WTC11 (cell line): ENCODE measurements around the gene CCDC88B. TPM values are rescaled to one million over a fixed set of nuclear protein-coding genes. Genes with fewer than 3 reads are reported as not detected.

ENCODE experiments used
- ATAC-seq: fragments of 200-7000 bp; cut with Tn5 transposase; 2 replicates; pipeline ENCODE4 v1.10.0; 2021; ENCODE audit warnings: mild to moderate bottlenecking, moderate library complexity
- CTCF ChIA-PET: fragments of 300-600 bp; sonication (Branson Sonifier 250); formaldehyde crosslinking; loops from one replicate; lab custom pipeline; 2021; ENCODE audit warnings: antibody characterized with exemption; lab: Charles Lee
- POLR2A ChIA-PET: fragments of 350-600 bp; sonication (Branson Sonifier 250); formaldehyde crosslinking; loops from one replicate; lab custom pipeline; 2021; ENCODE audit warnings: antibody characterized with exemption; lab: Charles Lee
- DNase-seq: peaks from one replicate; pipeline ENCODE4 v3.0.0; 2021; ENCODE audit warnings: low spot score
- H3K27ac Mint-ChIP-seq: 2 replicates; pipeline ENCODE4 v1.8.0; 2021; ENCODE audit warnings: mixed read lengths
- H3K27me3 Mint-ChIP-seq: 2 replicates; pipeline ENCODE4 v1.8.0; 2021; ENCODE audit warnings: low read depth, mild to moderate bottlenecking, moderate library complexity, mixed read lengths
- H3K36me3 Mint-ChIP-seq: 2 replicates; pipeline ENCODE4 v1.8.0; 2021; ENCODE audit warnings: mixed read lengths
- H3K4me1 Mint-ChIP-seq: 2 replicates; pipeline ENCODE4 v1.8.0; 2022; ENCODE audit warnings: mixed read lengths
- H3K4me3 Mint-ChIP-seq: 2 replicates; pipeline ENCODE4 v1.8.0; 2021; ENCODE audit warnings: mild to moderate bottlenecking, moderate library complexity, mixed read lengths
- H3K9me3 Mint-ChIP-seq: 2 replicates; pipeline ENCODE4 v1.8.0; 2021; ENCODE audit warnings: mixed read lengths
- ATF1 ChIP-seq: sonication (generic); formaldehyde crosslinking; IDR thresholded peaks from 2 replicates; pipeline ENCODE4 v1.8.1; 2023; ENCODE audit warnings: mild to moderate bottlenecking, moderate library complexity, missing genetic modification reagents
- ATF3 ChIP-seq: sonication (generic); formaldehyde crosslinking; conservative IDR thresholded peaks from 2 replicates; pipeline ENCODE4 v1.8.1; 2022; ENCODE audit warnings: mild to moderate bottlenecking, missing genetic modification reagents
- CBFB ChIP-seq: sonication (generic); formaldehyde crosslinking; IDR thresholded peaks from 2 replicates; pipeline ENCODE4 v1.8.1; 2022; ENCODE audit warnings: mild to moderate bottlenecking, low read depth, missing genetic modification reagents
- CDX4 ChIP-seq: fragments of 250-450 bp; sonication (Bioruptor Pico); IDR thresholded peaks from 2 replicates; pipeline ENCODE4 v1.9.0; 2021; ENCODE audit warnings: moderate library complexity, mild to moderate bottlenecking, inconsistent platforms, borderline replicate concordance
- FOXJ3 ChIP-seq: sonication (generic); formaldehyde crosslinking; IDR thresholded peaks from 2 replicates; pipeline ENCODE4 v1.9.0; 2021; ENCODE audit warnings: missing genetic modification reagents, mild to moderate bottlenecking, borderline replicate concordance
- JUN ChIP-seq: sonication (generic); formaldehyde crosslinking; IDR thresholded peaks from 2 replicates; pipeline ENCODE4 v1.8.0; 2023; ENCODE audit warnings: mild to moderate bottlenecking, missing genetic modification reagents
- KAT7 ChIP-seq: sonication (generic); formaldehyde crosslinking; IDR thresholded peaks from 2 replicates; pipeline ENCODE4 v1.8.1; 2023; ENCODE audit warnings: missing genetic modification reagents, mild to moderate bottlenecking, borderline replicate concordance
- NFATC4 ChIP-seq: fragments of 250-450 bp; sonication (Bioruptor Pico); IDR thresholded peaks from 2 replicates; pipeline ENCODE4 v1.9.0; 2021; ENCODE audit warnings: mild to moderate bottlenecking
- NFE2L1 ChIP-seq: sonication (generic); formaldehyde crosslinking; IDR thresholded peaks from 2 replicates; pipeline ENCODE4 v1.8.1; 2023; ENCODE audit warnings: missing genetic modification reagents
- NR3C1 ChIP-seq: sonication (generic); formaldehyde crosslinking; conservative IDR thresholded peaks from 2 replicates; pipeline ENCODE4 v1.8.1; 2023; ENCODE audit warnings: low read depth, mild to moderate bottlenecking, missing genetic modification reagents
- SMAD3 ChIP-seq: sonication (generic); formaldehyde crosslinking; IDR thresholded peaks from 2 replicates; pipeline ENCODE4 v1.8.0; 2022; ENCODE audit warnings: missing genetic modification reagents, mild to moderate bottlenecking, borderline replicate concordance
- SOX15 ChIP-seq: fragments of 250-450 bp; sonication (Bioruptor Pico); IDR thresholded peaks from 2 replicates; pipeline ENCODE4 v1.9.0; 2021; ENCODE audit warnings: mild to moderate bottlenecking
- STAT6 ChIP-seq: sonication (generic); formaldehyde crosslinking; conservative IDR thresholded peaks from 2 replicates; pipeline ENCODE4 v1.8.1; 2023; ENCODE audit warnings: mild to moderate bottlenecking, low read depth, missing genetic modification reagents, moderate library complexity
- TCF7 ChIP-seq: sonication (generic); formaldehyde crosslinking; IDR thresholded peaks from 2 replicates; pipeline ENCODE4 v1.8.0; 2022; ENCODE audit warnings: mild to moderate bottlenecking, low read depth, missing genetic modification reagents, moderate library complexity
- USF2 ChIP-seq: sonication (generic); formaldehyde crosslinking; IDR thresholded peaks from 2 replicates; pipeline ENCODE4 v1.8.1; 2023; ENCODE audit warnings: mild to moderate bottlenecking, missing genetic modification reagents, moderate library complexity
- ZNF121 ChIP-seq: sonication (generic); formaldehyde crosslinking; IDR thresholded peaks from 2 replicates; pipeline ENCODE4 v1.8.0; 2023; ENCODE audit warnings: missing genetic modification reagents
- ZNF138 ChIP-seq: sonication (generic); formaldehyde crosslinking; conservative IDR thresholded peaks from 2 replicates; pipeline ENCODE4 v1.8.1; 2022; ENCODE audit warnings: mild to moderate bottlenecking, moderate library complexity, missing genetic modification reagents
- ZNF219 ChIP-seq: sonication (generic); formaldehyde crosslinking; IDR thresholded peaks from 2 replicates; pipeline ENCODE4 v1.8.0; 2023; ENCODE audit warnings: missing genetic modification reagents, mild to moderate bottlenecking, borderline replicate concordance
- ZNF232 ChIP-seq: sonication (generic); formaldehyde crosslinking; IDR thresholded peaks from 2 replicates; pipeline ENCODE4 v1.8.0; 2022; ENCODE audit warnings: mild to moderate bottlenecking, missing genetic modification reagents
- ZNF263 ChIP-seq: sonication (generic); formaldehyde crosslinking; IDR thresholded peaks from 2 replicates; pipeline ENCODE4 v1.8.1; 2022; ENCODE audit warnings: low read depth, mild to moderate bottlenecking, moderate library complexity, missing genetic modification reagents
- ZNF396 ChIP-seq: fragments of 250-450 bp; sonication (Bioruptor Pico); IDR thresholded peaks from 2 replicates; pipeline ENCODE4 v1.8.0; 2021; ENCODE audit warnings: mild to moderate bottlenecking, moderate library complexity, borderline replicate concordance
- ZNF532 ChIP-seq: fragments of 250-450 bp; sonication (Bioruptor Pico); IDR thresholded peaks from 2 replicates; pipeline ENCODE4 v1.9.0; 2021; ENCODE audit warnings: mild to moderate bottlenecking, borderline replicate concordance
- ZNF671 ChIP-seq: fragments of 250-450 bp; sonication (Bioruptor Pico); IDR thresholded peaks from 2 replicates; pipeline ENCODE4 v1.8.0; 2021; ENCODE audit warnings: mild to moderate bottlenecking
- total RNA-seq: library from RNA; stranded (reverse); gene quantifications from 3 replicates; pipeline ENCODE4 v1.2.3, GENCODE V29; 2021
- TF ChIP-seq, protein P1 (sequence below): sonication (generic); formaldehyde crosslinking; IDR thresholded peaks from 2 replicates; pipeline ENCODE4 v1.8.0; 2022; ENCODE audit warnings: mild to moderate bottlenecking, missing genetic modification reagents

The CCDC88B gene
- total RNA-seq, 1 experiment from 2014 or later, result 17.0 TPM

- Mint-ChIP-seq H3K9me3 (no peaks in the 10 kb centered on the region), H3K27me3 (no peaks in the 10 kb centered on the region), H3K4me3 (no peak overlapping the region)
- TF ChIP-seq USF2 (no peak), STAT6 (CRISPR knock-in tag) (no peak), TCF7 (CRISPR knock-in tag) (no peak), NFATC4 (CRISPR knock-in tag) (no peak), ZNF263 (CRISPR knock-in tag) (no peak), ATF1 (CRISPR knock-in tag) (no peak), ZNF138 (CRISPR knock-in tag) (no peak), ZNF219 (CRISPR knock-in tag) (no peak), ZNF396 (CRISPR knock-in tag) (no peak), ATF3 (no peak), JUN (CRISPR knock-in tag) (no peak), CBFB (CRISPR knock-in tag) (no peak)
- TF ChIP-seq, protein P1, sequence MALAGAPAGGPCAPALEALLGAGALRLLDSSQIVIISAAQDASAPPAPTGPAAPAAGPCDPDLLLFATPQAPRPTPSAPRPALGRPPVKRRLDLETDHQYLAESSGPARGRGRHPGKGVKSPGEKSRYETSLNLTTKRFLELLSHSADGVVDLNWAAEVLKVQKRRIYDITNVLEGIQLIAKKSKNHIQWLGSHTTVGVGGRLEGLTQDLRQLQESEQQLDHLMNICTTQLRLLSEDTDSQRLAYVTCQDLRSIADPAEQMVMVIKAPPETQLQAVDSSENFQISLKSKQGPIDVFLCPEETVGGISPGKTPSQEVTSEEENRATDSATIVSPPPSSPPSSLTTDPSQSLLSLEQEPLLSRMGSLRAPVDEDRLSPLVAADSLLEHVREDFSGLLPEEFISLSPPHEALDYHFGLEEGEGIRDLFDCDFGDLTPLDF (CRISPR knock-in tag), result no peak
- TF ChIP-seq, all 79 proteins: peak for 0
- ChIA-PET CTCF (interaction anchor here (0.7 to 12.8 kb wide), 4 partner anchors 13 to 321 kb away, joined by 3 to 140 read pairs (median 15); no protein-coding TSS in a partner anchor), POLR2A (interaction anchor here (0.6 kb wide), 1 partner anchor 9 kb away, joined by 3 read pairs; no protein-coding TSS in a partner anchor)
- ATAC-seq (no peak), DNase-seq (no peak)
- Mint-ChIP-seq H3K36me3 (peaks cover 40% of the 10 kb centered on the region), H3K27ac (no peak overlapping the region), H3K4me1 (peaks cover 5% of the 10 kb centered on the region)
Measured at GRCh38 chr11:64367931-64368672, 28.1 kb downstream of the CCDC88B start.

GRCh38 chr11:64368673-64369074 lies 28.7 kb downstream of the CCDC88B start:
- Mint-ChIP-seq H3K36me3 (peaks cover 35% of the 10 kb centered on the region), H3K9me3 (no peaks in the 10 kb centered on the region), H3K27me3 (no peaks in the 10 kb centered on the region), H3K4me1 (peaks cover 9% of the 10 kb centered on the region), H3K4me3 (no peak overlapping the region), H3K27ac (no peak overlapping the region)
- ChIA-PET CTCF (interaction anchor here (0.7 to 12.8 kb wide), 4 partner anchors 14 to 320 kb away, joined by 3 to 140 read pairs (median 15); no protein-coding TSS in a partner anchor), POLR2A (interaction anchor here (0.6 kb wide), 1 partner anchor 8 kb away, joined by 3 read pairs; no protein-coding TSS in a partner anchor)
- DNase-seq, result no peak
- ATAC-seq, result no peak
- no peak for TF ChIP-seq ZNF532
- no peak for TF ChIP-seq ZNF671 (CRISPR knock-in tag)
- TF ChIP-seq NFE2L1, result no peak
- no peak for TF ChIP-seq NR3C1 (CRISPR knock-in tag)
- TF ChIP-seq SOX15 (CRISPR knock-in tag), result no peak
- no peak for TF ChIP-seq KAT7 (CRISPR knock-in tag)
- no peak for TF ChIP-seq FOXJ3 (CRISPR knock-in tag)
- TF ChIP-seq ATF3, result no peak
- no peak for TF ChIP-seq ZNF121 (CRISPR knock-in tag)
- no peak for TF ChIP-seq ZNF232 (CRISPR knock-in tag)
- TF ChIP-seq CDX4 (CRISPR knock-in tag), result no peak
- TF ChIP-seq TCF7 (CRISPR knock-in tag), result no peak
- TF ChIP-seq SMAD3 (CRISPR knock-in tag), result no peak
